CD4-positive, alpha-beta T cell treated with Interferon alpha-2 for 1 hour (primary cell): ENCODE results near the gene PDSS2.
"Not testable (repeated sequence)": the region's sequence is repeated elsewhere in the genome, so short reads cannot be mapped to it uniquely, and the experiment has no call there.

Experiments
- DNase-seq, 2 donors: peaks; one replicate each; pipeline ENCODE4 v3.0.0-alpha.2; 2020 to 2022

PDSS2 gene

DNA sequence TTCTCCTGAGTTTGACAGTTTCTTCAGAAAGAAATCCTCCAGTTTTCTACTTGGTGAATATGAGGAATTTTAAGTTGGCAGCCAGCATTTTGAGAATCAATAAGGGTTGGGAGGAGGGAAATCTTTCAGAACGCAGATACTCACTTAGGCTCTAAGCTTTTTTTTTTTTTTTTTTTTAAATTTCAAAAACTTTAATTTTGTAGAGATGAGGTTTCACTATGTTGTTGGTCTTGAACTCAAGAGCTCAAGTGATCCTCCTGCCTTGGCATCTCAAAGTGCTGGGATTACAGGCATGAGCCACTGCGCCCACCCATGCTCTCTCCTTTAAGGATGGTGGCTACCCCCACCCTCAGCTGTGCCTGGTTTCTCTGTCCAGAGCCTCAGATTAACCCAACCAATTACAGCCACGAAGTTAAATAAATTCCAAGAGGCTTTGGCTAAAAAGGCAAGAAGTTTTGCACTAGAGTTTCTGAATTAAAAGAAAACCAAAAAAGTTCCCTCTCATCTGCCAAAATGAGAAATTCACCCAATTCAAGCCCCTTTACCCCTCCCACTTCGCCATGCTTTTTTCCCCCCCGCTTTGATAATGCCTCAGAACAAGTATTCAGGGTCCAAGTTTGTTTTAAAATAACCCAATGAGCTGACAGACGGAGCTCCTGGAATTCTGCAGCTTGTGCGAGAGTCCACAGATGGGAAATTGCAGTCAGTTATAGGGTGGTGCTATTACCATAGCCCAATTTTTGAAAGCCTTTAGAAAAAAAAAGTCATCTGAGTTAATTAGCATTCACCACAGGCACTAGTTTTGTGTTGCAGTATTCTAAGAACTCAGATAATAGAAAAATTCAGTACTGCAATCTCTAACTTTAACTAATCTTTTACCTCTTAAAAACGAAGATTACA is 249.7 kb downstream of the PDSS2 start:
- no peak for DNase-seq

- no peak for DNase-seq
These were observed 252.0 kb downstream of the PDSS2 start for GRCh38 chr6:107207251-107207873.

GRCh38 chr6:107205058-107205998 is 254.0 kb downstream of the PDSS2 start:
- DNase-seq, result no peak

GRCh38 chr6:107202876-107203468 is 256.4 kb downstream of the PDSS2 start:
- no peak for DNase-seq

DNA sequence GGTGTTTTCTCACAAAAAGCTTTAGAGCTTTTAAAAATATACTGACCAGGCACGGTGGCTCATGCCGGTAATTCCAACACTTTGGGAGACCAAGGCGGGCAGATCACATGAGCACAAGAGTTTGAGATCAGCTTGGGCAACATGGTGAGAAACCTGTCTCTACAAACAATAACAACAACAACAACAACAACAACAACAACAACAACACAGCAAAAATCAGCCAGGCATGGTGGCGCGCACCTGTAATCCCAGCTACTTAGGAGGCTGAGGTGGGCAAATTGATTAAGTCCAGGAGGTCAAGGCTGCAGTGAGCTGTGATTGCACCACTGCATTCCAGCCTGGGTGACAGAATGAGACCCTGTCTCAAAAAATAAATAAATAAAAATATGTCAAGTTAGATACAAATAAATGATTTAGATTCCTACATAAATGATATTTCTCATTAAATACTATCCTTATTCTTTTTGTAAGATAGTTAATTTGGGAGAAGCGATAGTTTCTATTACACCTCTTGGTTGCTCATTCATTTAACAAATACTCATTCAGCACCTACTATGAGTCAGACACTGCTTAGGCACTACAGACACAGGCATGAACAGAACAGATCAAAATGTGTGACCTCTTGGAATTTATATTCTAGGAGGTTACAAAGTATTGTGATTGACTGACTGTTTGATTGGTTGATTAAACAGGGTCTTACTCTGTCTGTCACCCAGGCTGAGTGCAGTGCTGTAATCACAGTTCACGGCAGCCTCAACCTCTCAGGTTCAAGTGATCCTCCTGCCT is 260.5 kb downstream of the PDSS2 start:
- no peak for DNase-seq

- DNase-seq, result no peak
These were observed 263.2 kb downstream of the PDSS2 start for GRCh38 chr6:107196152-107196551.

GRCh38 chr6:107194723-107195122 is 264.6 kb downstream of the PDSS2 start:
- DNase-seq, result not testable (repeated sequence)

DNA sequence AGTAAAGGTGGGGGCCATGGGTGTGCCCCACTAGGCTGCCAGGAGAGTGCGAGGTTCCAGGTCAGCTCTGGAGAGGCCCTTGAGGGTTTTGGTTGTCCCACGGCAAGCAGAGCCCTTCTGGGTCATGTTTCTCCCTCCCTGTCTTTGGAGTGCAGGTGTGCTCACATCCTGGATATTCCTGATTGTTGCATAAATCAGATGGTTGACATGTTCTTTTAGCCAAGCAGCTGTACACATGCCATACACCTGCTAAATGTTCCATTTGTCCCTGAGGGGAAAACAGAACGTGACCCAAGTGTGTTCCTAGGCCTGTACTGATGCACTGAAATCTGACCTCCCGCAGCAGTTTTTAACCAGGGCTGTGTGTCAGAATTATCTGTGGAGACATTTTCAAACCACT is 266.5 kb downstream of the PDSS2 start:
- no peak for DNase-seq

- no peak for DNase-seq
These were observed 271.7 kb downstream of the PDSS2 start for GRCh38 chr6:107187630-107188029.

- DNase-seq, result no peak
These were observed 273.3 kb downstream of the PDSS2 start for GRCh38 chr6:107186047-107186446.

DNA sequence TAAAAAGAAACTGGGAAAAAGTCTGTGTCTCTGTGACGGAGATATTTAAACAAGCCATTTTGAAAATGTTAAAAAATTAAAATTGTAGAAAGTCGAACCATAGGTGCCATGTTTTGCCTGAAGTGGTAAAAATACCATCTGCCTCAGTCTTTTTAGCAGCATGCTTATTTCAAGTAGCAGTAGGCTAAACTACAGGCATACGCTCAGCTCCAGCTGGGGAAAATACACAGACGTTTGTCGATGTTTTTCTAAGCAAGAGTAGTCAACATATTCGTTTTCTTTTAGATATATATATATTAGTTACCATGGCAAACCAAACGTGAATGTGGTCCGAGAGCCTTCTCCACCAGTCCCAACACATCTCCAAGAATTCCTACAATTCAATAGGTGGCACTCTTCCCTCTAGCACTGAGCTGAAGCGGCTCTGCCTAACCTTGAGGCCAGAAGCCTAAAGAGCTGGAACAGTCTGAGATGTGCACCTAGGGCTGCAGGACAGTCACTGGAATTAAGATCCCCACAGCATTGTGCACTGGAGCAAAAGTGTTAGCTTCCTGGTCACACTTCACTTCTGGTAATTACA is 273.9 kb downstream of the PDSS2 start:
- no peak for DNase-seq

DNA sequence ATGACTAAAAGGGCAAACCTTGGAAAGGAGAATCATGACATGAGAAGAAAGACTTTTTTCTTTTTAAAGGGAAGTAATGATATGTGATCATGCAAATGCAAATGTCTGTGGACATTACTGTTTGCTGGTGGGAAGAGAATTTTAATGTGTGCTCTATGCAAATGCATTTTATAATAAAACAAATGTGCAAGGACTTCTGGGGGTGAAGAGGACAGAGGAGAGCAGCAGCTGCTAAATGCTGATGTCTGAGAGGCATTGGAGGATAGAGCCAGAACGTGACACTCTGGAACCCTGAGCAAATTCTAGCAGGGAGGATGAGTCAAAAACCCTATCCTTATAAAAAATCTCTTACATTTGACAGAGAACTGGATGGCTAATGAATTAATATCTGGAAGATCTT is 274.9 kb downstream of the PDSS2 start:
- DNase-seq, result no peak

DNA sequence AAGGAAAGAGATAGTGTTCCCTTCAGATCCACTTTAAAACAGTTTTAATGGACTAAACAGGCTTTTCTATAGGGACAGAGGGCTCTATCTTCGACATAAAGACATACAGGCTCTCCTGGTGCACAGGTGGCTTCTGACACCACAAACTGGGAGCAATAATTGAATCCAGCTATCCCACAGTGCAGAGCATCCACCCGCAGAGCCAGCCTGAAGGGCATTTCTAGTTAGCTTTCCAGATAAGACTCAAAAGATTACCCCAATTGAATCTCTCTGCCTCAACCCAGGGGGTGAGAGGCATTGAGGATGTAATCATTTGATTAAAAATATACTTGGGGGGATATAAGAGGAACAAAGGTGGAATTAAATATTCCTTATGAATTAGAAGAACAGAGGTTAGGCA is 279.3 kb downstream of the PDSS2 start:
- DNase-seq, result no peak

- DNase-seq, result no peak
These were observed 280.4 kb downstream of the PDSS2 start for GRCh38 chr6:107179004-107179403.

- DNase-seq, result no peak
These were observed 285.6 kb downstream of the PDSS2 start for GRCh38 chr6:107173779-107174178.

- no peak for DNase-seq
These were observed 287.9 kb downstream of the PDSS2 start for GRCh38 chr6:107171513-107171912.

DNA sequence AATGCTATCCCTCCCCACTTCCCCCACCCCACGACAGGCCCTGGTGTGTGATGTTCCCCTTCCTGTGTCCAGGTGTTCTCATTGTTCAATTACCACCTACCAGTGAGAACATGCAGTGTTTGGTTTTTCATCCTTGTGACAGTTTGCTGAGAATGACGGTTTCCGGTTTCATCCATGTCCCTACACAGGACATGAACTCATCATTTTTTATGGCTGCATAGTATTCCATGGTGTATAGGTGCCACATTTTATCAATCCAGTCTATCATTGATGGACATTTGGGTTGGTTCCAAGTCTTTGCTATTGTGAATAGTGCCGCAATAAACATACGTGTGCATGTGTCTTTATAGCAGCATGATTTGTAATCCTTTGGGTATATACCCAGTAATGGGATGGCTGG is 295.1 kb downstream of the PDSS2 start:
- not testable (repeated sequence) for DNase-seq

DNA sequence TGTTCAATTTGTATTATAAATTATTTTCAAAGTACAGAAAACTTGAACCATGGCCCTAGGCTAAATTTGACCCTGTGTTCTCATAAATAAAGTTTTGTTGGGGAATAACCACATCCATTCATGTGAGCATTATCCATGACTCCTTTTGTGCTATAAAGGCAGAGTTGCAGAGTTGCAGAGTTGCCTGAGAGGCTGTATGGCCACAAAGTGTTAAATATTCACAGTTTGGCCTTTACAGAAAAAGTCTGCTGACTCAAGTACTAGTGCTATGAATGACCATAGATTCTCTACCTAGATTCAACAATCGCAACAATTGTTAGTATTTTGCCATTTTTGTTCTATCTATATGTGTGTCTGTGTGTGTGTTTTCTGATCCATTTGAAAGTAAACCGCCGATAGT is 297.8 kb downstream of the PDSS2 start:
- DNase-seq, result no peak

- no peak for DNase-seq
These were observed 302.7 kb downstream of the PDSS2 start for GRCh38 chr6:107156617-107157016.

- DNase-seq, result no peak
These were observed 304.6 kb downstream of the PDSS2 start for GRCh38 chr6:107154801-107155160.

DNA sequence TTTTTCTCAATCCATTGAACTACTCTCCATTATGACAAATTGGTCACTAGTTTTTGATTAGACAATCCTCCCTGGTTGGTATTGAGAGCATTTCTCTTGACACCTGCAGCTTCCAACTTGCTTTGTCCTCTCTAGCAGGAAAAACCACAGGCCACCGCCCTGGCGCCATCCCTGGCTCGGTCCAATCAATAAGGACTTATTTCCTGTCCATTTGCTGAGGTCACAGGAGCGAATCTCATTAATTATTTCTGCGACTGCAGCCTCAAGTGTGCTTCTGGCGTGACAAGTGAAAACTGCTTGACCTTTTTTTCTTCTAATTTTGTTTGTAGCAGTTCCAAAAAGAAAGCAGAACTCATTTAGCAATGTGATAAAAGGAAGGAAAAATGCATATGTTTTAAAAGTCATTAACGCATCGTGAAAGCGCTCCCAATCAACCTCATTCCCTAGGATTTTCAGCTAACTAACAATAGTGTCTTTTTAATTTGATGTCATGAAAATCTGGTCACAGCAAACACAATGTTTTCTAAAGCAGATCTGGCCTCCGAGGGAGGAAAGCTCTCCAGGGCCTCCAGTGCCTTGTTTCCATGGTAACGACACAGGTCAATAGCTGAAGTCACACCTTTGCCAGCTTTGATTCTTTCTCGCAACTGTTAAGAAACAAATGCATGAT is 305.1 kb downstream of the PDSS2 start:
- no peak for DNase-seq
